Activated T-helper 1 cell treated with Interleukin-2 at 50 U/mL for 16 hours (primary cell): ENCODE data around the gene MAPK4.
"Not testable (repeated sequence)": the region's sequence is repeated elsewhere in the genome, so short reads cannot be mapped to it uniquely, and the experiment has no call there.

ENCODE experiments used
- DNase-seq: peaks from one replicate; pipeline ENCODE4 v3.0.0-alpha.2; 2020; ENCODE audit warnings: low read depth

MAPK4 gene

DNA sequence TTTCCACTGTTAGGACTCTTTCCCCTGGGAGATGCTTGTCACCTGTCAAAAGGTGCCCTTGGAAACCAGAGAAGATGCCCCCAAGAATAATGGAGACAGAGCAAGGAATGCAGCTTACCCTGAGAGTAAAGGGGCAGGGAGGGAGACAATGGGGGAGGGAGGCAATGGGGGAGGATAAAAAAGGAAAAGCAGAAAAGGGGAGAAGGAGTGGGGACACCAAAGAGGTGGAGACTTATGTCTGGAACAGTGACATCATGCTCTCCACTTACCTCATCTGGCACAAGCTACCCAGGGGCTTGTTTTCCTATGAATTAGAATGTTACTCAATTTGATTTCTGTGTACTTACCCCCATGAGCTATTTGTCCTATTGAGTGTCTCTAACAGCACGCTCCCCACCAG is 192.1 kb downstream of the MAPK4 start:
- no peak for DNase-seq

DNA sequence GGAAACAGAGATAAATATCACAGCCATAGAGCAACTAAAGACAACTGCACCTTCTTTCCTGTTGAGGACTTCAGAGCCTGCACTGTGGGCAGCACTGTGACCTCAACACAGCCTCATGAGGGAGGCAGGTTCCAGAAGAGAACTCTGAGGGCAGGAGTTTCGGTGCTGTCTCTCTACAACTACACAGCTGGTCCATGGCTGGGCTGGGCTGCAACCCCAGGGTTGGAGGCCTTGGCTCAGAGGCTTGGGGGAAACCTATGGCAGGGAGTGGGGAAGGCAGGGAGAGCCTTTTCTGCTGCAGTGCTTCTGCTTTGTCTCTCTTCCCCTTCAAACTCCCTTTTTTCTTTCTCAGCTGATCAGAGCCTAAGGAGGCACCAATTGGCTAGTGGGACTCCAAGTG is 193.4 kb downstream of the MAPK4 start:
- DNase-seq = no peak

DNA sequence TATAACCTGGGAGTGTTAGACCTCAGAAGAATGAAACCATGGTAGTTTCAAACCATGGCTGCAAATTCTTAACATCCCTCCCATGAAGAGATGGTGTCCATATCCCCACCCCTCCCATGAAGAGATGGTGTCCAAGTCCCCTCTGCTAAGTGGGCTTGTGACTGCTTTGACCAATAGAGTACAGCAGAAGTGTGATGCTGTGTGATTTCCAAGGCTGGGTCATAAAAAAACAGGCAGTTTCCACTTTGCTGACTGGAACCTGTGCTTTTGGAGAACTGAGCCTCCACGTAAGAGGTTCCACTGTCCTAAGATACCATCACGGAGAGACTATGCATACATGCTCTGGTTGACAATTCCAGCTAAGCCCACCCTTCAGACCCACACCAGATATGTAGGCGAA is 194.4 kb downstream of the MAPK4 start:
- no peak for DNase-seq

DNA sequence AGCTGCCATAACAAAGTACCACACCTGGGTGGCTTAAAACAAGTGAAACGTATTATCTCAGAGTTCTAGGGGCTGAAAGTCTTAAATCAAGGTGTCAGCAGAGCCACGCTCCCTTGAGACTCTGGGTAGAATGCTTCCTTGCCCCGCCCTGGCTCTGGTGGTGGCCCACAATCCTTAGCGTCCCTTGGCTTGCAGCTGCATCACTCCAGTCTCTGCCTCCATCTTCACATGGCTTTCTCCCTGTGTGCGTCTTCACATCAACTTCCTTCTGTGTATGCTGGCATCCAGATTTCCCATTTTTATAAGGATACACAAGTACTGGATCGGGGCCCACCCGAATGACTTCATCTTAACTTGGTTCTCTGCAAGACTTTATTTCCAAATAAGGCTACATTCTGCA is 197.5 kb downstream of the MAPK4 start:
- DNase-seq = no peak

DNA sequence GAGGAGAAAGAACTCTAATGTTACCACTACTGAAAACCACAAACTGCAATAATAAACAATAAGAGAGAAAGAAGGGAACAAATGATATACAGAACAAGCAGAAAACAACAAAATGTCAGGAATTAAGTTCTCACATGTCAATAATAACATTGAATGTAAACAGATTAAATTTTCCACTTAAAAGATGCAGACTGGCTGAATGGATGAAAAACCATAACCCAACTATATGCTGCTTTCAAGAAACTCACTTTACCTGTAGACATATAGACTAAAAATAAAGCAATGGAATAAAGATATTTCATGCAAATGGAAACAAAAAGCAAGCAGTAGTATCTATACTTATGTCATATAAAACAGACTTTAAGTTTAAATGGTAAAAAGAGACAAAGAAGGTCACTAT is 209.6 kb downstream of the MAPK4 start:
- DNase-seq = no peak

GRCh38 chr18:50775207-50775606 is 215.3 kb downstream of the MAPK4 start:
- no peak for DNase-seq

GRCh38 chr18:50775726-50776125 is 215.8 kb downstream of the MAPK4 start:
- no peak for DNase-seq

DNA sequence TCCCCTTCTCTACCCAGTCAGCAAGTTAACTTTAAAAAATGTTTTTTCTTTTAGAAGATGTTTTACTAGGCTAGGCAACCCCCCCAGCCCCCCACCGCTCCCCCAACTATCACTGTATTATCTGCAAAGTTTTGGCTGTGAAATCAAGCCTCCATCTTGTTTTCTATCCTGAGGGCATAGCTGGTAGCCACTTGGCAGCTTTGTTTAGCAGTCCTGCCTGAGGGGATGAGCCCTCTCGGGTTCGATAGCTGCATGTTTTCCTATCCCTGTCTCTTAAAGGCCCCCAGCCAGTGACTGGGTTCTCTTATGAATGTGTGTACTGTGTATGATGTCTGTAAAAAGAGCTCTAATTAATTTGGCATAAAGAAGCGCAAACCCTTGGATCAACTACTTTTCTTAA is 216.5 kb downstream of the MAPK4 start:
- DNase-seq = no peak

DNA sequence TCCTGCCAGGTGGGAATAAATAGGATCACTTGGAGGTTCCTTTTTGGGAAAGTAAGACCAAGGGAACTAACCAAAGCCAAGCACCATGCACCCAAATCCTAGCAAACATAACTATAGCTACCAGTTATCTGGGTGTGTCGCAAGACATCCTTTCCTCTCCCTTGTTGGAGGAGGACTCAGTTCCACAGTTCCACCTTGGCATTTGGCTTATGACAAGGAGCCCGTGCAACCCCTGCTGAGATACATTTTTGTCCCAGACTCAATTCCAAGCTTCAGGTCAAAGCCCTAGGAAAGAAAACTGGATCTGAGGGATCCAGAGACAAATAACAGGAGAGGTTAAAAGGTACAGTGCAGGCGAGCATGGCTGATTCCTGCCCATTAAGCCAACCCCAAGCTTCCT is 219.1 kb downstream of the MAPK4 start:
- DNase-seq = not testable (repeated sequence)
